ENCODE data around the gene PEX5L. TPM values are rescaled to one million over a fixed set of nuclear protein-coding genes. Genes with fewer than 3 reads are reported as not detected.

Gene PEX5L
- polyA plus RNA-seq, 4 donors, result 0.23 to 0.78 (median 0.48) TPM

- no peak for DNase-seq (ENCODE audit: low read depth in 4 of 4, low spot score in 3 of 4)
Observed at GRCh38 chr3:179853176-179853575, 183.6 kb downstream of the PEX5L start.

- DNase-seq (ENCODE audit: low read depth in 4 of 4, low spot score in 3 of 4), result no peak
Observed at GRCh38 chr3:179852142-179852905, 184.4 kb downstream of the PEX5L start.

GRCh38 chr3:179848711-179849110 lies 188.0 kb downstream of the PEX5L start:
- no peak for DNase-seq (ENCODE audit: low read depth in 4 of 4, low spot score in 3 of 4)

- DNase-seq (ENCODE audit: low read depth in 4 of 4, low spot score in 3 of 4), result no peak
Observed at GRCh38 chr3:179842061-179842460, 194.7 kb downstream of the PEX5L start.

- no peak for DNase-seq (ENCODE audit: low read depth in 4 of 4, low spot score in 3 of 4)
Observed at GRCh38 chr3:179840985-179841384, 195.8 kb downstream of the PEX5L start.

- no peak for DNase-seq (ENCODE audit: low read depth in 4 of 4, low spot score in 3 of 4)
Observed at GRCh38 chr3:179837374-179837773, 199.4 kb downstream of the PEX5L start.

- DNase-seq (ENCODE audit: low read depth in 4 of 4, low spot score in 3 of 4), result no peak
Observed at GRCh38 chr3:179833294-179833693, 203.4 kb downstream of the PEX5L start.

- DNase-seq (ENCODE audit: low read depth in 4 of 4, low spot score in 3 of 4), result no peak
Observed at GRCh38 chr3:179832333-179832854, 204.3 kb downstream of the PEX5L start.

- no peak for DNase-seq (ENCODE audit: low read depth in 4 of 4, low spot score in 3 of 4)
Observed at GRCh38 chr3:179829401-179829800, 207.3 kb downstream of the PEX5L start.

GRCh38 chr3:179828738-179829137 lies 208.0 kb downstream of the PEX5L start:
- DNase-seq (ENCODE audit: low read depth in 4 of 4, low spot score in 3 of 4), result no peak

- no peak for DNase-seq (ENCODE audit: low read depth in 4 of 4, low spot score in 3 of 4)
Observed at GRCh38 chr3:179826247-179826637, 210.5 kb downstream of the PEX5L start.

- no peak for DNase-seq (ENCODE audit: low read depth in 4 of 4, low spot score in 3 of 4)
Observed at GRCh38 chr3:179825527-179826246, 211.1 kb downstream of the PEX5L start.

GRCh38 chr3:179822296-179822695 lies 214.4 kb downstream of the PEX5L start:
- no peak for DNase-seq (ENCODE audit: low read depth in 4 of 4, low spot score in 3 of 4)

GRCh38 chr3:179819379-179819778 lies 217.4 kb downstream of the PEX5L start:
- no peak for DNase-seq (ENCODE audit: low read depth in 4 of 4, low spot score in 3 of 4)

- no peak for DNase-seq (ENCODE audit: low read depth in 4 of 4, low spot score in 3 of 4)
Observed at GRCh38 chr3:179812096-179812382, 224.7 kb downstream of the PEX5L start.

GRCh38 chr3:179811321-179812095 lies 225.2 kb downstream of the PEX5L start:
- peak in 3 of 4 donors; percentile 12 to 34 (median 25) for DNase-seq (ENCODE audit: low read depth in 4 of 4, low spot score in 3 of 4)

GRCh38 chr3:179809639-179810038 lies 227.1 kb downstream of the PEX5L start:
- DNase-seq (ENCODE audit: low read depth in 4 of 4, low spot score in 3 of 4), result no peak

GRCh38 chr3:179807588-179807987 lies 229.1 kb downstream of the PEX5L start:
- DNase-seq (ENCODE audit: low read depth in 4 of 4, low spot score in 3 of 4), result no peak

GRCh38 chr3:179806177-179806576 lies 230.6 kb downstream of the PEX5L start:
- no peak for DNase-seq (ENCODE audit: low read depth in 4 of 4, low spot score in 3 of 4)

- DNase-seq (ENCODE audit: low read depth in 4 of 4, low spot score in 3 of 4), result no peak
Observed at GRCh38 chr3:179801856-179802255, 234.9 kb downstream of the PEX5L start.

GRCh38 chr3:179801263-179801662 lies 235.5 kb downstream of the PEX5L start:
- DNase-seq (ENCODE audit: low read depth in 4 of 4, low spot score in 3 of 4), result no peak
